HL-60 (cell line): Measurements from ENCODE around the gene TDG.

Experiments
- DNase-seq, 2 experiments: peaks; one replicate each; pipeline ENCODE4 v3.0.0-alpha.2; 2010 to 2020; ENCODE audit warnings: low read depth in 1 of 2, low spot score in 1 of 2
- H3K27ac ChIP-seq: fragments of 250-450 bp; sonication (Bioruptor Pico); replicated peaks from 2 replicates; pipeline ENCODE4 v1.5.1; 2020; ENCODE audit warnings: mild to moderate bottlenecking, moderate library complexity
- H3K27me3 ChIP-seq: fragments of 250-450 bp; sonication (Bioruptor Pico); 2 replicates; pipeline ENCODE4 v1.5.1; 2021; ENCODE audit warnings: mild to moderate bottlenecking, moderate library complexity; ENCODE audit not compliant: insufficient read depth, poor library complexity, severe bottlenecking
- H3K4me3 ChIP-seq: replicated peaks from 2 replicates; pipeline ENCODE4 v1.5.1; 2011; ENCODE audit warnings: mild to moderate bottlenecking, control low read depth, low read length; ENCODE audit not compliant: insufficient read depth
- GABPA ChIP-seq: IDR thresholded peaks from 2 replicates; pipeline ENCODE4 v1.6.1; 2012; ENCODE audit warnings: low read depth
- POLR2AphosphoS5 ChIP-seq: IDR thresholded peaks from 2 replicates; pipeline ENCODE4 v1.6.1; 2012; ENCODE audit warnings: low read depth
- REST ChIP-seq: IDR thresholded peaks from 2 replicates; pipeline ENCODE4 v1.6.1; 2012; ENCODE audit warnings: low read depth; ENCODE audit not compliant: insufficient replicate concordance
- SPI1 ChIP-seq: IDR thresholded peaks from 2 replicates; pipeline ENCODE4 v1.6.1; 2012; ENCODE audit warnings: low read depth, mild to moderate bottlenecking, borderline replicate concordance
- long read RNA-seq: library from polyadenylated mRNA; unstranded; transcript quantifications from one replicate; pipeline ENCODE4 v2.0.0, GENCODE V29; 2020
- TF ChIP-seq, protein P1 (sequence below): IDR thresholded peaks from one replicate; pipeline ENCODE4 v1.5.1; 2011; ENCODE audit warnings: low read length, control low read depth, inconsistent platforms; ENCODE audit not compliant: insufficient read depth

TDG gene
- long read RNA-seq, transcript TDG-202 (10 exons, 3,251 nt): major isoform, 38 of 58 reads
- long read RNA-seq, transcript TDG-209 (9 exons, 1,387 nt): minor isoform, 7 of 58 reads
- long read RNA-seq, partial matches to known transcripts: 3 of 58 reads
- long read RNA-seq, other reads (novel, unspliced or antisense): 9 of 58 reads

DNA sequence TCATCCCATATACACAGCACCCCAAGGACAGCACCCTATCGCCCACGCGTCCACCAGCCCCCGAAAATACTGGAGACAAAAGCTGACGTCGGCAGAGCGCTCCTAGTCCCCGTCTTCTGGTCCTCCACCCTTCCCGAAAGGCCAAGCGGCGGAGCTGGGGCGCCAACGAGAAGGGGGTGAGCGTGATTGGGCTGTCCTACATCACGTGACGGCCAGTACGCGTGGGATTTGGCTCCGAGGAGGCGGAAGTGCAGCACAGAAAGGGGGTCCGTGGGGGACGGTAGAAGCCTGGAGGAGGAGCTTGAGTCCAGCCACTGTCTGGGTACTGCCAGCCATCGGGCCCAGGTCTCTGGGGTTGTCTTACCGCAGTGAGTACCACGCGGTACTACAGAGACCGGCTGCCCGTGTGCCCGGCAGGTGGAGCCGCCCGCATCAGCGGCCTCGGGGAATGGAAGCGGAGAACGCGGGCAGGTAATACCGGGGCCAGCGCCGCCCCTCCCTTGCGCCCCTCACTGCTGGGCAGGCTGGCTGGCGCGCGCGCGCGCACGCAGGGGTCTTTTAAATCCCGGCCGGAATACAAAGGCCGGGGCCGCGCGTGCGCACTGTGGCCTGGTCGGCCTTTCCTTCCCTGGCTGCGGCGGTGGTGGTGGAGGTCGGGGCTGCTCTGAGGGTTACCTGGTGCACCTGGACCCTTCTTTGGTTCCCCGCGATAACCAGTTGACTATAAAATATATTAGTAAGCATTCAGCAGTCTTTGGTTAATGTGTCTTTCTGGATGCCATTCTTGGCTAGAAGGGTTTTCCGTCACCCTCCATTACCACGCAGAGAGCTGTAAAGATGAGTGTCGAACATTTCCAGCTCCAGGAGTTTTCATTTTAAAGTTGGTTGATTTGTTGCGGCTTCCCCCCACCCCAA is at the start of gene TDG:
Gene TDG, plus strand, starts transcription at position 283 of the 915 bp plus-strand sequence. Its CDS starts 166 bp downstream, at position 449.
- no peaks in the 10 kb centered on the region for H3K27me3 ChIP-seq
- DNase-seq: peak; percentile 94 to 99
- TF ChIP-seq SPI1 (peak; percentile 72; the same call in 1 of the 2 replicates), REST (no peak), GABPA (peak; percentile 89), POLR2AphosphoS5 (peak; percentile 86)
- TF ChIP-seq, protein P1, sequence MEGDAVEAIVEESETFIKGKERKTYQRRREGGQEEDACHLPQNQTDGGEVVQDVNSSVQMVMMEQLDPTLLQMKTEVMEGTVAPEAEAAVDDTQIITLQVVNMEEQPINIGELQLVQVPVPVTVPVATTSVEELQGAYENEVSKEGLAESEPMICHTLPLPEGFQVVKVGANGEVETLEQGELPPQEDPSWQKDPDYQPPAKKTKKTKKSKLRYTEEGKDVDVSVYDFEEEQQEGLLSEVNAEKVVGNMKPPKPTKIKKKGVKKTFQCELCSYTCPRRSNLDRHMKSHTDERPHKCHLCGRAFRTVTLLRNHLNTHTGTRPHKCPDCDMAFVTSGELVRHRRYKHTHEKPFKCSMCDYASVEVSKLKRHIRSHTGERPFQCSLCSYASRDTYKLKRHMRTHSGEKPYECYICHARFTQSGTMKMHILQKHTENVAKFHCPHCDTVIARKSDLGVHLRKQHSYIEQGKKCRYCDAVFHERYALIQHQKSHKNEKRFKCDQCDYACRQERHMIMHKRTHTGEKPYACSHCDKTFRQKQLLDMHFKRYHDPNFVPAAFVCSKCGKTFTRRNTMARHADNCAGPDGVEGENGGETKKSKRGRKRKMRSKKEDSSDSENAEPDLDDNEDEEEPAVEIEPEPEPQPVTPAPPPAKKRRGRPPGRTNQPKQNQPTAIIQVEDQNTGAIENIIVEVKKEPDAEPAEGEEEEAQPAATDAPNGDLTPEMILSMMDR: no peak
- peak within 1 kb of the TSS; percentile 87 for H3K4me3 ChIP-seq
- peak within 1 kb of the TSS; percentile 93 for H3K27ac ChIP-seq

DNA sequence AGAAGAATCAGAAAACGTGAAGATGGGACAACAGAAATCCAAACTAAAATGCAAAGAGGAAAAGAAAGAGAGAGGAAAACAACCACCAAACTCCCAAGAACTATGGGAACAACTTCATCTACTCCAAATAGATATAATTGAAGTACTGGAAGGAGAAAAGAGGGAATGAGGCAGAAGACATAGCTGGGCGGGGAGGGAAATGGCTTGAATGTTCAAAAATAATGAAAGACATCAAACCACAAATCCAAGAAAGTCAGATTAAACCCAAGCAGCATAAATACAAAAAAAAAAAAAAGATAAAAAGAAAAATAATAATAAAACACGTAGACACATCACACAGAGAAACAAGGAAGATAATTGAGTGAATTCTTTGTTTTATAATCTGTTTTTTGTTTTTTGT is 47.8 kb upstream of the TDG start:
- DNase-seq: no peak
- Histone ChIP-seq H3K27ac (no peak overlapping the region), H3K4me3 (no peak overlapping the region), H3K27me3 (no peaks in the 10 kb centered on the region)
- TF ChIP-seq SPI1 (no peak), POLR2AphosphoS5 (no peak), GABPA (no peak), REST (no peak)
- TF ChIP-seq, protein P1: no peak

DNA sequence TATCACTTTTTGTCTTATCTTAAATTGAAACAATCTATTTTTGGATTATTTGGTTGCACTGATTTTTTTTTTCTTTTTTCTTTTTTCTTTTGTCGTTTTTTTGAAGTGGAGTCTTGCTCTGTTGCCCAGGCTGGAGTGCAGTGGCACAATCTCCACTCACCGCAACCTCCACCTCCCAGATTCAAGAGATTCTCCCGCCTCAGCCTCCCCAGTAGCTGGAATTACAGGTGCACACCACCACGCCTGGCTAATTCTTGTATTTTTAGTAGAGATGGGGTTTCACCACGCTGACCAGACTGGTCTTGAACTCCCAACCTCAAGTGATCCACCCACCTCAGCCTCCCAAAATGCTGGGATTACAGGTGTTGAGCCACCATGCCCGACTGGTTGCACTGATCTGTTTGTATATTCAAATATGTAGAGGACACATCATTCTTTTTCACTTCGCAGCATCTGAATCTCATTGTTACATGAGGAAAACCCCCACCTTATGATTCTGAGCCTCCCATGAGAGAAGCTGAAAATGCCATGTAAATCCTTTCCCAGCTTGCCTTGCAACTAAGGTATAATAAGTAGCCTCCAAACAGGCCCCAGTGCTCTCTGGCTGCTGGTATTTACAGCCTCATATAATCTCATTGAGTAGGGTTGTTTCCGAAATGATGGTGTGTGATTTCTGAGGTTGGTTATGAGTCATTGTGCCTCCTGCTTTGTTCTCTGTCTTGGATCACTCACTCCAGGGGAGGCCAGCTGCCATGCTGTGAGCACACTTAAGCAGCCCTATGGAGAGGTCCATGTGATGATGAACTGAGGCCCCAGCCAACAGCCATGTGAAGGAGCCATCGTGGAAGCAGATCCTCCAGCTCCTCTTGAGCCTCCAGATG is 40.7 kb upstream of the TDG start:
- H3K27me3 ChIP-seq: no peaks in the 10 kb centered on the region
- DNase-seq: no peak
- TF ChIP-seq POLR2AphosphoS5 (no peak), SPI1 (no peak), GABPA (no peak), REST (no peak)
- TF ChIP-seq, protein P1: no peak
- H3K4me3 ChIP-seq: no peak overlapping the region
- no peak overlapping the region for H3K27ac ChIP-seq
